ENCODE results near the gene PCP2. TPM values are rescaled to one million over a fixed set of nuclear protein-coding genes. Genes with fewer than 3 reads are reported as not detected.

Gene PCP2
- total and polyA plus RNA-seq, 2 donors from 2014 or later = 6.1 to 8.9 TPM

GRCh38 chr19:7611541-7612279 lies 21.8 kb downstream of the PCP2 start:
- no peaks in the 10 kb centered on the region for H3K27me3 ChIP-seq (ENCODE audit: control insufficient read depth, insufficient read depth, low read length)
- H3K9me3 ChIP-seq (ENCODE audit: control insufficient read depth in 2 of 3, insufficient read depth in 1 of 3, low read length in 3 of 3) = no peaks in the 10 kb centered on the region
- TF ChIP-seq CTCF (IDR thresholded peaks at IDR 0.05; ENCODE audit: borderline replicate concordance, extremely low read depth, insufficient read depth) = no peak
- no peak overlapping the region for H3K4me3 ChIP-seq (ENCODE audit: low read length in 3 of 3)
- intact Hi-C loops (cut with DNase I) = no loop called here
- no peak overlapping the region for H3K9ac ChIP-seq (ENCODE audit: low read length in 3 of 3)
- peaks cover 0 to 3% (median 0%) of the 10 kb centered on the region in 3 donors for H3K36me3 ChIP-seq (ENCODE audit: control insufficient read depth in 2 of 3, insufficient read depth in 3 of 3, low read length in 3 of 3)
- FAIRE-seq (no peak), DNase-seq (peak in 1 of 5 donors; percentile 75)
- no peaks in the 10 kb centered on the region for H3K4me1 ChIP-seq (ENCODE audit: control insufficient read depth in 2 of 3, insufficient read depth in 2 of 3, low read depth in 1 of 3, low read length in 3 of 3)
- H3K27ac ChIP-seq (ENCODE audit: low read depth in 2 of 2, low read length in 2 of 2) = no peak overlapping the region

DNA sequence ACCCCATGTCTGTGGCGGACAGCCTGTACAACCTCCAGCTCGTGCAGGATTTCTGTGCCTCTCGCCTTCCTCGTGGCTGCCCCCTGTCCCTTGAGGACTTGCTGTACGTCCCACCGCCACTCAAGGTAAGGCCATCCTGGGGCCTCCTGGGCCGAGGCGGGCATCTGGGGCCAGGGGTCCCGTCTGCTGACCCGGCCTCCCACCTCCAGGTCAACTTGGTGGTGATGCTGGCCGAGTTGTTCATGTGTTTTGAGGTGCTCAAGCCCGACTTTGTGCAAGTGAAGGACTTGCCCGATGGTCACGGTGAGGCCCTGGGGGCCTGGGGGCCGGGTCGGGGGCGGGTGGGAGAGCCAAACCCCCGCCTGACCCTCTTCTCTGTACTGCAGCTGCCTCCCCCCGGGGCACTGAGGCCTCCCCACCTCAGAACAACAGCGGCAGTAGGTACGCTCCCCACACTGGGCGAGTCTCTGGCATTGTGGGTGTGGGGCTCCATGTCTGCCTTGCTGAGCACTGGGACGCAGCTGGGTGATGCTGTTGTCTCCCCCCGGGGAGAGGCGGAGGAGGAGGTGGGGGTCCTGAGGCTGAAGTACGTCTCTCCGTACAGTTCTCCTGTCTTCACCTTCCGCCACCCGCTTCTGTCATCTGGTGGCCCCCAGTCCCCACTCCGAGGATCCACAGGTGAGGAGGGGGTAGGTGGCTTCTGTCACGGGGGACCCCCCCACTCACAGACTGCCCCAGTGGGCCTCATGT lies 22.9 kb downstream of the PCP2 start:
- peak in 1 of 5 donors; percentile 55 for DNase-seq
- Histone ChIP-seq H3K27me3 (ENCODE audit: control insufficient read depth, insufficient read depth, low read length) (no peaks in the 10 kb centered on the region), H3K4me1 (ENCODE audit: control insufficient read depth in 2 of 3, insufficient read depth in 2 of 3, low read depth in 1 of 3, low read length in 3 of 3) (no peaks in the 10 kb centered on the region), H3K9ac (ENCODE audit: low read length in 3 of 3) (no peak overlapping the region), H3K27ac (ENCODE audit: low read depth in 2 of 2, low read length in 2 of 2) (no peak overlapping the region), H3K4me3 (ENCODE audit: low read length in 3 of 3) (no peak overlapping the region), H3K9me3 (ENCODE audit: control insufficient read depth in 2 of 3, insufficient read depth in 1 of 3, low read length in 3 of 3) (no peaks in the 10 kb centered on the region), H3K36me3 (ENCODE audit: control insufficient read depth in 2 of 3, insufficient read depth in 3 of 3, low read length in 3 of 3) (peaks cover 0 to 3% (median 0%) of the 10 kb centered on the region in 3 donors)
- no peak for FAIRE-seq
- no peak for TF ChIP-seq CTCF (IDR thresholded peaks at IDR 0.05; ENCODE audit: borderline replicate concordance, extremely low read depth, insufficient read depth)
- intact Hi-C loops (cut with DNase I) = no loop called here

GRCh38 chr19:7607874-7608560 lies 25.5 kb downstream of the PCP2 start:
- H3K4me1 ChIP-seq (ENCODE audit: control insufficient read depth in 2 of 3, insufficient read depth in 2 of 3, low read depth in 1 of 3, low read length in 3 of 3) = no peaks in the 10 kb centered on the region
- H3K27me3 ChIP-seq (ENCODE audit: control insufficient read depth, insufficient read depth, low read length) = no peaks in the 10 kb centered on the region
- DNase-seq (no peak), FAIRE-seq (no peak)
- no peak overlapping the region for H3K4me3 ChIP-seq (ENCODE audit: low read length in 3 of 3)
- H3K9me3 ChIP-seq (ENCODE audit: control insufficient read depth in 2 of 3, insufficient read depth in 1 of 3, low read length in 3 of 3) = no peaks in the 10 kb centered on the region
- intact Hi-C loops (cut with DNase I) = no loop called here
- no peak for TF ChIP-seq CTCF (IDR thresholded peaks at IDR 0.05; ENCODE audit: borderline replicate concordance, extremely low read depth, insufficient read depth)
- H3K36me3 ChIP-seq (ENCODE audit: control insufficient read depth in 2 of 3, insufficient read depth in 3 of 3, low read length in 3 of 3) = peaks cover 0 to 3% (median 0%) of the 10 kb centered on the region in 3 donors
- H3K9ac ChIP-seq (ENCODE audit: low read length in 3 of 3) = no peak overlapping the region
- no peak overlapping the region for H3K27ac ChIP-seq (ENCODE audit: low read depth in 2 of 2, low read length in 2 of 2)
